HG03565 (cell line): ENCODE measurements around the gene SEC24D.
"Not testable (repeated sequence)": the region's sequence is repeated elsewhere in the genome, so short reads cannot be mapped to it uniquely, and the experiment has no call there.

ENCODE experiments used
- ATAC-seq: cut with Tn5 transposase; IDR thresholded peaks from one replicate; pipeline ENCODE4 v1.9.1; 2021; ENCODE audit warnings: mild to moderate bottlenecking, moderate library complexity; ENCODE audit not compliant: unreplicated experiment

Gene SEC24D

GRCh38 chr4:118835571-118836300 lies at the start of gene SEC24D:
Gene SEC24D, minus strand, starts transcription at chr4:118836126. Its CDS starts 2,430 bp downstream, at chr4:118833696.
- peak; percentile 59 for ATAC-seq

GRCh38 chr4:118884716-118885115 lies 48.8 kb upstream of the SEC24D start:
- ATAC-seq: no peak

- ATAC-seq: no peak
Observed at GRCh38 chr4:118883861-118884260, 47.9 kb upstream of the SEC24D start.

GRCh38 chr4:118881512-118882146 lies 45.7 kb upstream of the SEC24D start:
- no peak for ATAC-seq

- ATAC-seq: no peak
Observed at GRCh38 chr4:118879409-118879808, 43.5 kb upstream of the SEC24D start.

- ATAC-seq: not testable (repeated sequence)
Observed at GRCh38 chr4:118878507-118878906, 42.6 kb upstream of the SEC24D start.

GRCh38 chr4:118877797-118878196 lies 41.9 kb upstream of the SEC24D start:
- no peak for ATAC-seq

- ATAC-seq: no peak
Observed at GRCh38 chr4:118872181-118872580, 36.3 kb upstream of the SEC24D start.

- ATAC-seq: peak; percentile 65
Observed at GRCh38 chr4:118869808-118870342, 33.9 kb upstream of the SEC24D start.

GRCh38 chr4:118867311-118868067 lies 31.6 kb upstream of the SEC24D start:
- ATAC-seq: no peak

- no peak for ATAC-seq
Observed at GRCh38 chr4:118866442-118866841, 30.5 kb upstream of the SEC24D start.

GRCh38 chr4:118865091-118865708 lies 29.3 kb upstream of the SEC24D start:
- peak; percentile 75 for ATAC-seq

- ATAC-seq: no peak
Observed at GRCh38 chr4:118858779-118859178, 22.9 kb upstream of the SEC24D start.

- no peak for ATAC-seq
Observed at GRCh38 chr4:118857760-118858159, 21.8 kb upstream of the SEC24D start.

GRCh38 chr4:118850488-118851173 lies 14.7 kb upstream of the SEC24D start:
- ATAC-seq: peak; percentile 88

- no peak for ATAC-seq
Observed at GRCh38 chr4:118849867-118850487, 14.1 kb upstream of the SEC24D start.

- no peak for ATAC-seq
Observed at GRCh38 chr4:118848901-118849300, 13.0 kb upstream of the SEC24D start.

- no peak for ATAC-seq
Observed at GRCh38 chr4:118848242-118848641, 12.3 kb upstream of the SEC24D start.

- ATAC-seq: no peak
Observed at GRCh38 chr4:118846979-118847378, 11.1 kb upstream of the SEC24D start.

- no peak for ATAC-seq
Observed at GRCh38 chr4:118845552-118846050, 9.7 kb upstream of the SEC24D start.
